B cell (primary cell): ENCODE data around the gene KLK7. TPM values are rescaled to one million over a fixed set of nuclear protein-coding genes. Genes with fewer than 3 reads are reported as not detected.

ENCODE experiments used
- ATAC-seq: fragments of 200-7000 bp; cut with Tn5 transposase; one replicate; pipeline ENCODE4 v1.10.0; 2021; ENCODE audit warnings: low read depth, mild to moderate bottlenecking, moderate number of reproducible peaks, moderate library complexity
- CTCF ChIA-PET: fragments of 350-600 bp; sonication (Branson Sonifier 250); formaldehyde crosslinking; loops from one replicate; lab custom pipeline; 2021; ENCODE audit warnings: antibody characterized with exemption, inconsistent platforms; lab: Charles Lee
- POLR2A ChIA-PET: fragments of 350-600 bp; sonication (Branson Sonifier 250); formaldehyde crosslinking; loops from one replicate; lab custom pipeline; 2021; ENCODE audit warnings: antibody characterized with exemption; lab: Charles Lee
- DNase-seq: peaks from one replicate; pipeline ENCODE4 v3.0.0; 2013
- H2AFZ ChIP-seq: 2 replicates; pipeline ENCODE4 v1.6.1; 2012; ENCODE audit warnings: mild to moderate bottlenecking, low read depth, low read length; ENCODE audit not compliant: insufficient read depth, poor library complexity, severe bottlenecking
- H3K27ac ChIP-seq, 2 donors: 1 replicate in 1 of 2; 2 replicates in 1 of 2; pipeline ENCODE4 v1.5.1; 2012 to 2013; ENCODE audit warnings: low read length in 2 of 2, mild to moderate bottlenecking in 2 of 2, moderate library complexity in 1 of 2
- H3K27me3 ChIP-seq, 4 experiments: fragments of 200-600 bp in 1 of 4; sonication (generic) in 1 of 4; replicated peaks in 1 of 4; 1 replicate in 2 of 4; 2 replicates in 2 of 4; pipeline versions ENCODE4 v1.6.1 to v1.7.0; 2013 to 2016; ENCODE audit warnings: low read length in 3 of 4, mild to moderate bottlenecking in 2 of 4, mixed read lengths in 1 of 4, moderate library complexity in 1 of 4; ENCODE audit not compliant: insufficient read depth in 4 of 4, control insufficient read depth in 3 of 4; ENCODE audit errors: control extremely low read depth in 1 of 4
- H3K36me3 ChIP-seq, 2 experiments: replicated peaks in 1 of 2; 1 replicate in 1 of 2; 2 replicates in 1 of 2; pipeline versions ENCODE4 v1.6.1 to v1.7.1; 2013; ENCODE audit warnings: low read length in 1 of 2; ENCODE audit not compliant: insufficient read depth in 2 of 2, control insufficient read depth in 1 of 2; ENCODE audit errors: control extremely low read depth in 1 of 2, extremely low read depth in 1 of 2
- H3K4me1 ChIP-seq, 2 donors: fragments of 200-600 bp in 1 of 2; sonication (generic) in 1 of 2; 1 replicate in 1 of 2; 2 replicates in 1 of 2; pipeline versions ENCODE4 v1.5.1 to v1.6.1; 2013 to 2017; ENCODE audit warnings: low read length in 2 of 2; ENCODE audit not compliant: control insufficient read depth in 2 of 2, insufficient read depth in 2 of 2
- H3K4me2 ChIP-seq: replicated peaks from 2 replicates; pipeline ENCODE3; 2012; ENCODE audit warnings: mild to moderate bottlenecking, low read depth, low read length; ENCODE audit not compliant: poor library complexity, severe bottlenecking
- H3K4me3 ChIP-seq, 5 experiments: fragments of 200-600 bp in 1 of 5; sonication (generic) in 1 of 5; 1 replicate in 3 of 5; 2 replicates in 2 of 5; pipeline versions ENCODE4 v1.5.1 to v1.7.0; 2011 to 2016; ENCODE audit warnings: low read length in 4 of 5, mild to moderate bottlenecking in 4 of 5, low read depth in 2 of 5, control low read depth in 1 of 5, moderate library complexity in 1 of 5; ENCODE audit not compliant: insufficient read depth in 1 of 5; ENCODE audit errors: control extremely low read depth in 1 of 5, extremely low read depth in 1 of 5
- H3K79me2 ChIP-seq: fragments of 200-600 bp; sonication (generic); one replicate; pipeline ENCODE4 v1.6.0; 2016; ENCODE audit warnings: low read length; ENCODE audit not compliant: control insufficient read depth, insufficient read depth
- H3K9ac ChIP-seq: fragments of 200-600 bp; sonication (generic); 2 replicates; pipeline ENCODE4 v1.6.1; 2017; ENCODE audit warnings: mild to moderate bottlenecking, low read length, moderate library complexity
- H3K9me3 ChIP-seq, 3 donors: one replicate each; pipeline versions ENCODE4 v1.6.1 to v1.7.1; 2013; ENCODE audit warnings: low read length in 2 of 3; ENCODE audit not compliant: control insufficient read depth in 2 of 3, insufficient read depth in 1 of 3; ENCODE audit errors: control extremely low read depth in 1 of 3
- H4K20me1 ChIP-seq: 2 replicates; pipeline ENCODE4 v1.6.0; 2012; ENCODE audit warnings: mild to moderate bottlenecking, low read length; ENCODE audit not compliant: insufficient read depth, control insufficient read depth, poor library complexity, severe bottlenecking
- H3K27ac Mint-ChIP-seq: one replicate; pipeline ENCODE4 v1.8.0; 2021; ENCODE audit warnings: mixed read lengths
- H3K27me3 Mint-ChIP-seq: one replicate; pipeline ENCODE4 v1.8.0; 2021; ENCODE audit warnings: mixed read lengths
- H3K4me1 Mint-ChIP-seq: one replicate; pipeline ENCODE4 v1.8.0; 2021; ENCODE audit warnings: mixed read lengths
- H3K4me3 Mint-ChIP-seq: one replicate; pipeline ENCODE4 v1.8.0; 2021; ENCODE audit warnings: mixed read lengths
- H3K9me3 Mint-ChIP-seq: one replicate; pipeline ENCODE4 v1.8.0; 2022; ENCODE audit warnings: mixed read lengths; ENCODE audit not compliant: insufficient read depth
- EZH2 ChIP-seq: IDR thresholded peaks from 2 replicates; pipeline ENCODE4 v1.6.1; 2012; ENCODE audit warnings: borderline replicate concordance, low read depth, mild to moderate bottlenecking, moderate library complexity, low read length; ENCODE audit not compliant: insufficient read depth, poor library complexity, severe bottlenecking
- WGBS: methylation state at CpG from one replicate; pipeline ENCODE4 v1.1.5; 2013; ENCODE audit warnings: missing lambda C conversion rate; ENCODE audit not compliant: insufficient coverage; 5-methylcytosine and 5-hydroxymethylcytosine counted together
- intact Hi-C: fragments of 100-400 bp; cut with micrococcal nuclease; formaldehyde crosslinking; loops from one replicate; pipeline ENCODE4 v1.10.0; 2022
- polyA plus RNA-seq: library from polyadenylated mRNA; depleted of rRNA; stranded (reverse); fragments of >200 nt; gene quantifications from 2 replicates; pipeline ENCODE4 v1.2.3, GENCODE V29; 2012
- total RNA-seq, 2 donors: library from RNA; stranded (reverse); fragments of 120-200 nt in 1 of 2; gene quantifications; 1 replicate in 1 of 2; 2 replicates in 1 of 2; pipeline versions ENCODE4 v1.2.3 to v1.2.4, GENCODE V29; 2013 to 2022
- TF ChIP-seq, protein P1 (sequence below): fragments of 200-600 bp; IDR thresholded peaks from one replicate; pipeline ENCODE4 v1.8.0; 2022; ENCODE audit warnings: antibody characterized with exemption, mild to moderate bottlenecking

KLK7 gene
- total and polyA plus RNA-seq, 2 donors (not counting 1 experiment from before 2014, with no cell fraction given): not detected

DNA sequence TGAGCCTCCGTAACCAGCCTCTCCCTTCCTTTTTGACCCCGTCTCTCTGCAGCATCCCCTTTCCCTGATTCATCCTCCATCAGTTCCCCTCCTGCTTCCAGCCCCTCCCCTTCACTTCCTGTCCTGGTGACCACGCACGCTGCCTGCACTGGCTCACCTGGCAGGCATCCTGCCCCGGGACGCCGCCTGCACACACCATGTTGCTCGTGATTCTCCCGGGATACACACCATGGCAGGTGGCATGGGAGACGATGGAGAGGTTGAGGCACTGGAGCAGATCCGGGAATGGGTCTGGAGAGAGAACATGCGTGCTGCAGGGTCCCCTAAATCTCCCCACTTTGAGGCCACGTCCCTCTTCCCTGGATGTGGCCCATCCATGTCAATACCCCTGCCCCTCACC, 46.9 kb upstream of the KLK7 start:
- H3K27me3 Mint-ChIP-seq: peaks cover 34% of the 10 kb centered on the region
- intact Hi-C loops: no loop called here
- no peak for ATAC-seq

DNA sequence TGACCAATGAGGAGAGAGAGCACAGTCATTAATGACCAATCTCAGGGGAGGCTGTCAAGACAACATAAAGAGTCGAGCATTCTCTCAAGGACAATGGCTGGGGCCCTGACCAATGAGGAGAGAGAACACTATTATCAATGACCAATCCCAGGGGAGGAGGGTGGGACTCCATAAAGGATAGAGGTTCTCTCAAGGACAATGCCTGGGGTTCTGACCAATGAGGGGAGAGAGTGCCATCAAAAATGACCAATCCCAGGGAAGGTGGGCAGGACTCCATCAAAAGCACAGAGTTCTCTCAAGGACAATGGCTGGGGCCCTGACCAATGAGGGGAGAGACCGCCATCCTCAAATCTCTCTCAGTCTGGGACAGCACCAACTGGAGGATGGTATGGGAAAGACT, 46.0 kb upstream of the KLK7 start:
- TF ChIP-seq, protein P1, sequence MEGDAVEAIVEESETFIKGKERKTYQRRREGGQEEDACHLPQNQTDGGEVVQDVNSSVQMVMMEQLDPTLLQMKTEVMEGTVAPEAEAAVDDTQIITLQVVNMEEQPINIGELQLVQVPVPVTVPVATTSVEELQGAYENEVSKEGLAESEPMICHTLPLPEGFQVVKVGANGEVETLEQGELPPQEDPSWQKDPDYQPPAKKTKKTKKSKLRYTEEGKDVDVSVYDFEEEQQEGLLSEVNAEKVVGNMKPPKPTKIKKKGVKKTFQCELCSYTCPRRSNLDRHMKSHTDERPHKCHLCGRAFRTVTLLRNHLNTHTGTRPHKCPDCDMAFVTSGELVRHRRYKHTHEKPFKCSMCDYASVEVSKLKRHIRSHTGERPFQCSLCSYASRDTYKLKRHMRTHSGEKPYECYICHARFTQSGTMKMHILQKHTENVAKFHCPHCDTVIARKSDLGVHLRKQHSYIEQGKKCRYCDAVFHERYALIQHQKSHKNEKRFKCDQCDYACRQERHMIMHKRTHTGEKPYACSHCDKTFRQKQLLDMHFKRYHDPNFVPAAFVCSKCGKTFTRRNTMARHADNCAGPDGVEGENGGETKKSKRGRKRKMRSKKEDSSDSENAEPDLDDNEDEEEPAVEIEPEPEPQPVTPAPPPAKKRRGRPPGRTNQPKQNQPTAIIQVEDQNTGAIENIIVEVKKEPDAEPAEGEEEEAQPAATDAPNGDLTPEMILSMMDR: no peak
- no peak for TF ChIP-seq EZH2
- no peak for DNase-seq
- Histone ChIP-seq H3K36me3 (no peaks in the 10 kb centered on the region), H4K20me1 (no peaks in the 10 kb centered on the region), H3K4me1 (no peaks in the 10 kb centered on the region), H2AFZ (no peak overlapping the region), H3K27me3 (peaks cover 0 to 4% (median 0%) of the 10 kb centered on the region in 4 experiments), H3K9me3 (peaks cover 0 to 9% (median 0%) of the 10 kb centered on the region in 3 donors), H3K79me2 (no peaks in the 10 kb centered on the region), H3K9ac (no peak overlapping the region), H3K4me2 (no peak overlapping the region), H3K27ac (no peak overlapping the region), H3K4me3 (no peak overlapping the region)
- no peaks in the 10 kb centered on the region for H3K4me1 Mint-ChIP-seq
- intact Hi-C loops: no loop called here
- WGBS: no CpG with 5 or more reads among the region's 2 CpGs
- peaks cover 35% of the 10 kb centered on the region for H3K27me3 Mint-ChIP-seq
- H3K4me3 Mint-ChIP-seq: no peak overlapping the region
- H3K27ac Mint-ChIP-seq: no peak overlapping the region
- ATAC-seq: no peak
- CTCF ChIA-PET: no interaction called here
- POLR2A ChIA-PET: no interaction called here
- peaks cover 3% of the 10 kb centered on the region for H3K9me3 Mint-ChIP-seq

More for the DNA sequence above, 46.9 kb upstream of the KLK7 start:
- Histone ChIP-seq H2AFZ (no peak overlapping the region), H3K4me3 (no peak overlapping the region), H3K27ac (no peak overlapping the region), H3K79me2 (no peaks in the 10 kb centered on the region), H4K20me1 (no peaks in the 10 kb centered on the region), H3K9ac (no peak overlapping the region), H3K27me3 (peaks cover 0 to 4% (median 0%) of the 10 kb centered on the region in 4 experiments), H3K4me1 (no peaks in the 10 kb centered on the region), H3K36me3 (no peaks in the 10 kb centered on the region), H3K4me2 (no peak overlapping the region), H3K9me3 (peaks cover 0 to 9% (median 0%) of the 10 kb centered on the region in 3 donors)
- CTCF ChIA-PET: no interaction called here
- Mint-ChIP-seq H3K27ac (no peak overlapping the region), H3K4me3 (no peak overlapping the region), H3K4me1 (no peaks in the 10 kb centered on the region), H3K9me3 (peaks cover 3% of the 10 kb centered on the region)
- TF ChIP-seq, protein P1: no peak
- no peak for TF ChIP-seq EZH2
- WGBS: 83% methylated on average over 10 of the region's 13 CpGs
- no peak for DNase-seq
- POLR2A ChIA-PET: no interaction called here
